WTC11 (cell line): ENCODE results near the gene C12orf56. TPM values are rescaled to one million over a fixed set of nuclear protein-coding genes. Genes with fewer than 3 reads are reported as not detected.

ENCODE experiments used
- ATAC-seq: fragments of 200-7000 bp; cut with Tn5 transposase; 2 replicates; pipeline ENCODE4 v1.10.0; 2021; ENCODE audit warnings: mild to moderate bottlenecking, moderate library complexity
- CTCF ChIA-PET: fragments of 300-600 bp; sonication (Branson Sonifier 250); formaldehyde crosslinking; loops from one replicate; lab custom pipeline; 2021; ENCODE audit warnings: antibody characterized with exemption; lab: Charles Lee
- POLR2A ChIA-PET: fragments of 350-600 bp; sonication (Branson Sonifier 250); formaldehyde crosslinking; loops from one replicate; lab custom pipeline; 2021; ENCODE audit warnings: antibody characterized with exemption; lab: Charles Lee
- DNase-seq: peaks from one replicate; pipeline ENCODE4 v3.0.0; 2021; ENCODE audit warnings: low spot score
- H3K27ac Mint-ChIP-seq: 2 replicates; pipeline ENCODE4 v1.8.0; 2021; ENCODE audit warnings: mixed read lengths
- H3K27me3 Mint-ChIP-seq: 2 replicates; pipeline ENCODE4 v1.8.0; 2021; ENCODE audit warnings: low read depth, mild to moderate bottlenecking, moderate library complexity, mixed read lengths
- H3K36me3 Mint-ChIP-seq: 2 replicates; pipeline ENCODE4 v1.8.0; 2021; ENCODE audit warnings: mixed read lengths
- H3K4me1 Mint-ChIP-seq: 2 replicates; pipeline ENCODE4 v1.8.0; 2022; ENCODE audit warnings: mixed read lengths
- H3K4me3 Mint-ChIP-seq: 2 replicates; pipeline ENCODE4 v1.8.0; 2021; ENCODE audit warnings: mild to moderate bottlenecking, moderate library complexity, mixed read lengths
- H3K9me3 Mint-ChIP-seq: 2 replicates; pipeline ENCODE4 v1.8.0; 2021; ENCODE audit warnings: mixed read lengths
- ARID4B ChIP-seq: sonication (generic); formaldehyde crosslinking; IDR thresholded peaks from 2 replicates; pipeline ENCODE4 v1.8.0; 2023; ENCODE audit warnings: missing genetic modification reagents, mild to moderate bottlenecking, borderline replicate concordance
- ATF3 ChIP-seq: sonication (generic); formaldehyde crosslinking; conservative IDR thresholded peaks from 2 replicates; pipeline ENCODE4 v1.8.1; 2022; ENCODE audit warnings: mild to moderate bottlenecking, missing genetic modification reagents
- ERG ChIP-seq: fragments of 250-450 bp; sonication (Bioruptor Pico); IDR thresholded peaks from 2 replicates; pipeline ENCODE4 v1.8.0; 2021; ENCODE audit warnings: mild to moderate bottlenecking
- FOXJ3 ChIP-seq: sonication (generic); formaldehyde crosslinking; IDR thresholded peaks from 2 replicates; pipeline ENCODE4 v1.9.0; 2021; ENCODE audit warnings: missing genetic modification reagents, mild to moderate bottlenecking, borderline replicate concordance
- FOXK1 ChIP-seq: sonication (generic); formaldehyde crosslinking; IDR thresholded peaks from 2 replicates; pipeline ENCODE4 v1.8.0; 2022; ENCODE audit warnings: mild to moderate bottlenecking, moderate library complexity, missing genetic modification reagents
- JAZF1 ChIP-seq: fragments of 250-450 bp; sonication (Bioruptor Pico); IDR thresholded peaks from 2 replicates; pipeline ENCODE4 v1.9.0; 2021; ENCODE audit warnings: moderate library complexity, mild to moderate bottlenecking, inconsistent platforms
- KAT7 ChIP-seq: sonication (generic); formaldehyde crosslinking; IDR thresholded peaks from 2 replicates; pipeline ENCODE4 v1.8.1; 2023; ENCODE audit warnings: missing genetic modification reagents, mild to moderate bottlenecking, borderline replicate concordance
- MYBL2 ChIP-seq: sonication (generic); formaldehyde crosslinking; IDR thresholded peaks from 2 replicates; pipeline ENCODE4 v1.8.1; 2023; ENCODE audit warnings: mild to moderate bottlenecking, moderate library complexity, missing genetic modification reagents
- NFYB ChIP-seq: sonication (generic); formaldehyde crosslinking; conservative IDR thresholded peaks from 2 replicates; pipeline ENCODE4 v1.8.0; 2022; ENCODE audit warnings: low read depth, missing genetic modification reagents
- NR1H2 ChIP-seq: sonication (generic); formaldehyde crosslinking; IDR thresholded peaks from 2 replicates; pipeline ENCODE4 v1.9.0; 2021; ENCODE audit warnings: mild to moderate bottlenecking, moderate library complexity, missing genetic modification reagents
- OVOL2 ChIP-seq: fragments of 250-450 bp; sonication (Bioruptor Pico); IDR thresholded peaks from 2 replicates; pipeline ENCODE4 v1.9.0; 2021; ENCODE audit warnings: mild to moderate bottlenecking, borderline replicate concordance
- SP1 ChIP-seq: sonication (generic); formaldehyde crosslinking; conservative IDR thresholded peaks from 2 replicates; pipeline ENCODE4 v1.8.1; 2022; ENCODE audit warnings: missing genetic modification reagents
- ZBTB21 ChIP-seq: sonication (generic); formaldehyde crosslinking; IDR thresholded peaks from 2 replicates; pipeline ENCODE4 v1.8.1; 2023; ENCODE audit warnings: mild to moderate bottlenecking, missing genetic modification reagents, borderline replicate concordance
- ZBTB43 ChIP-seq: sonication (generic); formaldehyde crosslinking; IDR thresholded peaks from 2 replicates; pipeline ENCODE4 v1.8.1; 2023; ENCODE audit warnings: mild to moderate bottlenecking, missing genetic modification reagents
- ZNF232 ChIP-seq: sonication (generic); formaldehyde crosslinking; IDR thresholded peaks from 2 replicates; pipeline ENCODE4 v1.8.0; 2022; ENCODE audit warnings: mild to moderate bottlenecking, missing genetic modification reagents
- ZNF281 ChIP-seq: sonication (generic); formaldehyde crosslinking; IDR thresholded peaks from 2 replicates; pipeline ENCODE4 v1.8.0; 2023; ENCODE audit warnings: mild to moderate bottlenecking, missing genetic modification reagents
- total RNA-seq: library from RNA; stranded (reverse); gene quantifications from 3 replicates; pipeline ENCODE4 v1.2.3, GENCODE V29; 2021
- TF ChIP-seq, protein P1 (sequence below): sonication (generic); formaldehyde crosslinking; IDR thresholded peaks from 2 replicates; pipeline ENCODE4 v1.8.0; 2022; ENCODE audit warnings: mild to moderate bottlenecking, missing genetic modification reagents
- TF ChIP-seq, protein P2 (sequence below): fragments of 200-600 bp; IDR thresholded peaks from 2 replicates; pipeline ENCODE4 v1.8.0; 2022; ENCODE audit warnings: antibody characterized with exemption
- TF ChIP-seq, protein P3 (sequence below): sonication (generic); formaldehyde crosslinking; IDR thresholded peaks from 2 replicates; pipeline ENCODE4 v1.8.0; 2022; ENCODE audit warnings: mild to moderate bottlenecking, missing genetic modification reagents

C12orf56 gene
- total RNA-seq, 1 experiment from 2014 or later, result 2.5 TPM

GRCh38 chr12:64433915-64434314, 43.4 kb upstream of the C12orf56 start (continued):
- TF ChIP-seq ZBTB43 (CRISPR knock-in tag) (no peak), JAZF1 (CRISPR knock-in tag) (no peak), ZNF232 (CRISPR knock-in tag) (no peak), NR1H2 (CRISPR knock-in tag) (no peak), KAT7 (no peak), ATF3 (CRISPR knock-in tag) (no peak), ZNF281 (CRISPR knock-in tag) (no peak), ERG (CRISPR knock-in tag) (no peak), NFYB (CRISPR knock-in tag) (no peak)
- TF ChIP-seq, protein P1, sequence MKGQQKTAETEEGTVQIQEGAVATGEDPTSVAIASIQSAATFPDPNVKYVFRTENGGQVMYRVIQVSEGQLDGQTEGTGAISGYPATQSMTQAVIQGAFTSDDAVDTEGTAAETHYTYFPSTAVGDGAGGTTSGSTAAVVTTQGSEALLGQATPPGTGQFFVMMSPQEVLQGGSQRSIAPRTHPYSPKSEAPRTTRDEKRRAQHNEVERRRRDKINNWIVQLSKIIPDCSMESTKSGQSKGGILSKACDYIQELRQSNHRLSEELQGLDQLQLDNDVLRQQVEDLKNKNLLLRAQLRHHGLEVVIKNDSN (CRISPR knock-in tag), result no peak
- TF ChIP-seq, protein P2, sequence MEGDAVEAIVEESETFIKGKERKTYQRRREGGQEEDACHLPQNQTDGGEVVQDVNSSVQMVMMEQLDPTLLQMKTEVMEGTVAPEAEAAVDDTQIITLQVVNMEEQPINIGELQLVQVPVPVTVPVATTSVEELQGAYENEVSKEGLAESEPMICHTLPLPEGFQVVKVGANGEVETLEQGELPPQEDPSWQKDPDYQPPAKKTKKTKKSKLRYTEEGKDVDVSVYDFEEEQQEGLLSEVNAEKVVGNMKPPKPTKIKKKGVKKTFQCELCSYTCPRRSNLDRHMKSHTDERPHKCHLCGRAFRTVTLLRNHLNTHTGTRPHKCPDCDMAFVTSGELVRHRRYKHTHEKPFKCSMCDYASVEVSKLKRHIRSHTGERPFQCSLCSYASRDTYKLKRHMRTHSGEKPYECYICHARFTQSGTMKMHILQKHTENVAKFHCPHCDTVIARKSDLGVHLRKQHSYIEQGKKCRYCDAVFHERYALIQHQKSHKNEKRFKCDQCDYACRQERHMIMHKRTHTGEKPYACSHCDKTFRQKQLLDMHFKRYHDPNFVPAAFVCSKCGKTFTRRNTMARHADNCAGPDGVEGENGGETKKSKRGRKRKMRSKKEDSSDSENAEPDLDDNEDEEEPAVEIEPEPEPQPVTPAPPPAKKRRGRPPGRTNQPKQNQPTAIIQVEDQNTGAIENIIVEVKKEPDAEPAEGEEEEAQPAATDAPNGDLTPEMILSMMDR, result no peak

GRCh38 chr12:64431791-64432190, 41.2 kb upstream of the C12orf56 start:
- Mint-ChIP-seq H3K4me1 (no peaks in the 10 kb centered on the region), H3K27me3 (no peaks in the 10 kb centered on the region), H3K36me3 (peaks cover 84% of the 10 kb centered on the region), H3K27ac (no peak overlapping the region), H3K4me3 (no peak overlapping the region), H3K9me3 (no peaks in the 10 kb centered on the region)
- DNase-seq (no peak), ATAC-seq (no peak)
- CTCF ChIA-PET, result no interaction called here
- POLR2A ChIA-PET, result no interaction called here
- TF ChIP-seq FOXJ3 (CRISPR knock-in tag), result no peak
- TF ChIP-seq ARID4B (CRISPR knock-in tag), result no peak
- TF ChIP-seq, protein P3, sequence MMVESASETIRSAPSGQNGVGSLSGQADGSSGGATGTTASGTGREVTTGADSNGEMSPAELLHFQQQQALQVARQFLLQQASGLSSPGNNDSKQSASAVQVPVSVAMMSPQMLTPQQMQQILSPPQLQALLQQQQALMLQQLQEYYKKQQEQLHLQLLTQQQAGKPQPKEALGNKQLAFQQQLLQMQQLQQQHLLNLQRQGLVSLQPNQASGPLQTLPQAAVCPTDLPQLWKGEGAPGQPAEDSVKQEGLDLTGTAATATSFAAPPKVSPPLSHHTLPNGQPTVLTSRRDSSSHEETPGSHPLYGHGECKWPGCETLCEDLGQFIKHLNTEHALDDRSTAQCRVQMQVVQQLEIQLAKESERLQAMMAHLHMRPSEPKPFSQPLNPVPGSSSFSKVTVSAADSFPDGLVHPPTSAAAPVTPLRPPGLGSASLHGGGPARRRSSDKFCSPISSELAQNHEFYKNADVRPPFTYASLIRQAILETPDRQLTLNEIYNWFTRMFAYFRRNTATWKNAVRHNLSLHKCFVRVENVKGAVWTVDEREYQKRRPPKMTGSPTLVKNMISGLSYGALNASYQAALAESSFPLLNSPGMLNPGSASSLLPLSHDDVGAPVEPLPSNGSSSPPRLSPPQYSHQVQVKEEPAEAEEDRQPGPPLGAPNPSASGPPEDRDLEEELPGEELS (CRISPR knock-in tag), result no peak
- no peak for TF ChIP-seq OVOL2 (CRISPR knock-in tag)
- no peak for TF ChIP-seq MYBL2
- TF ChIP-seq FOXK1 (CRISPR knock-in tag), result no peak
- TF ChIP-seq ZBTB21, result no peak
- TF ChIP-seq ERG (CRISPR knock-in tag), result no peak
- TF ChIP-seq, protein P1 (CRISPR knock-in tag), result no peak
- TF ChIP-seq SP1 (CRISPR knock-in tag), result no peak
